Measurements from ENCODE around the gene CREB3L4. TPM values are rescaled to one million over a fixed set of nuclear protein-coding genes. Genes with fewer than 3 reads are reported as not detected.

CREB3L4 gene
- total and polyA plus RNA-seq, 2 of the 13 experiments (the other 11 are each of a cell fraction or from before 2014, with no cell fraction given) = 9.9 to 18.7 TPM

GRCh38 chr1:153977250-153978240 is 9.8 kb downstream of the CREB3L4 start, which contains the start of gene JTB (continued):
- TF ChIP-seq STAG1 (CRISPR knock-in tag; IDR thresholded peaks at IDR 0.05) (no peak), ZNF253 (CRISPR knock-in tag; IDR thresholded peaks at IDR 0.05; ENCODE audit: borderline replicate concordance) (no peak), ZNF138 (CRISPR knock-in tag; IDR thresholded peaks at IDR 0.05; ENCODE audit: low read depth) (no peak), PAXIP1 (CRISPR knock-in tag; conservative IDR thresholded peaks at IDR 0.05) (peak; percentile 52), MTF1 (CRISPR knock-in tag; IDR thresholded peaks at IDR 0.05) (no peak), SRF (IDR thresholded peaks at IDR 0.05; ENCODE audit: low read depth, low read length) (no peak), ASH2L (IDR thresholded peaks at IDR 0.05; ENCODE audit: insufficient read length, low read depth, low read length) (peak; percentile 92), ZNF670 (CRISPR knock-in tag; IDR thresholded peaks at IDR 0.05; ENCODE audit: borderline replicate concordance) (peak; percentile 54; the same call in 1 of the 2 replicates), ZSCAN25 (CRISPR knock-in tag; IDR thresholded peaks at IDR 0.05) (no peak; the same call in 1 of the 2 replicates), FLYWCH1 (CRISPR knock-in tag; IDR thresholded peaks at IDR 0.05) (no peak), ZNF562 (CRISPR knock-in tag; IDR thresholded peaks at IDR 0.05; ENCODE audit: borderline replicate concordance) (no peak), ZNF18 (CRISPR knock-in tag; IDR thresholded peaks at IDR 0.05; ENCODE audit: insufficient replicate concordance) (peak; percentile 52), CREBL2 (CRISPR knock-in tag; IDR thresholded peaks at IDR 0.05; ENCODE audit: borderline replicate concordance) (peak; percentile 92; the same call in 1 of the 2 replicates), ZNF276 (CRISPR knock-in tag; IDR thresholded peaks at IDR 0.05; ENCODE audit: low read depth) (no peak; the same call in 1 of the 2 replicates), ZKSCAN8 (CRISPR knock-in tag; IDR thresholded peaks at IDR 0.05; ENCODE audit: borderline replicate concordance) (peak; percentile 17), ZNF644 (CRISPR knock-in tag; IDR thresholded peaks at IDR 0.05; ENCODE audit: low read depth) (no peak), NFKBIZ (CRISPR knock-in tag; IDR thresholded peaks at IDR 0.05) (0 out of 2 replicates have a peak, but pooled peaks have one; percentile 20), ELK4 (CRISPR knock-in tag; IDR thresholded peaks at IDR 0.05; ENCODE audit: borderline replicate concordance) (no peak), CCAR2 (optimal IDR thresholded peaks at IDR 0.05; ENCODE audit: low read depth, low read length) (no peak)

All from HepG2 (cell line).